ENCODE data around the gene NT5C3B.

Gene NT5C3B

DNA sequence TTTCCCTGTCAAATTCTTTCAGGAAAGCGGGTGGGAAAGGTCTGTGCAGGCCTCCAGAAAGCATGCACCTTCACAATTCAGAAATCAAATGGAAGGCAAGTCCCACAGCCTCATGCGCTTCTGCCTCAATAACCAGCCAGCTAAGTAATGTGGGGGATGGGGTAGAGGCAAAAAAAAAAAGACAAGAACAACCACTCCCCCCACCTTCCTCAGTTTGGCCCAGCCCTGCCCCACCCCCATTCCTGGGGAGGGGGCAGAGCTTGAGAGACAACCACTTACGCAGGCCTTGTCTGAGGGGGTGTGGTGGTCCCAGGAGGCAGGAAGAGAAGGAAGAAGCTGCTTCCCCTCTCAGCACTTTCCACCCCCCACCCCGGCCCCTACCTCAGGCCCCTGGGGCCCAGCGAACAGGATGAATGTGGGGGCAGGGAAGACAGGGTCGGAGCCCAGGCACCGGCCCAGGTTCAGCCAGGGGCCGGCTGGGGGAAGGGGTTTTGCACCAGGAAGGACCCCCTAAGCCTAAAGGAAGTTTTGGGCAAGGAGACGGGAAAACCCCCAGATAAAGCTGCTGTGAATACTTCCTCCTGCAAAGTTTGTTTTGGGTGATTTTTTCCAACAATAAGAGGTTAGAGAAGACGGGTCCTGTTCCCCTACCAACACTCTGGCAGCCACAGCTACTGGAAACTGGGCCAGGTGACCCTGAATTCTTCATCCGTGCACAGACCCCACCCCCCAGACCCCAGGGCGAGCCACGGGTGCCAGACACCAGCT, 50.8 kb downstream of the NT5C3B start:
- peak overlapping the region; percentile 64 for H3K4me2 ChIP-seq (ENCODE audit: low read length)
- no peaks in the 10 kb centered on the region; the same call in 1 of the 2 replicates for H3K27me3 ChIP-seq (ENCODE audit: insufficient read depth, low read length)
- H3K9me2 ChIP-seq (ENCODE audit: low read depth, low read length) = no peaks in the 10 kb centered on the region
- TF ChIP-seq, protein P1, sequence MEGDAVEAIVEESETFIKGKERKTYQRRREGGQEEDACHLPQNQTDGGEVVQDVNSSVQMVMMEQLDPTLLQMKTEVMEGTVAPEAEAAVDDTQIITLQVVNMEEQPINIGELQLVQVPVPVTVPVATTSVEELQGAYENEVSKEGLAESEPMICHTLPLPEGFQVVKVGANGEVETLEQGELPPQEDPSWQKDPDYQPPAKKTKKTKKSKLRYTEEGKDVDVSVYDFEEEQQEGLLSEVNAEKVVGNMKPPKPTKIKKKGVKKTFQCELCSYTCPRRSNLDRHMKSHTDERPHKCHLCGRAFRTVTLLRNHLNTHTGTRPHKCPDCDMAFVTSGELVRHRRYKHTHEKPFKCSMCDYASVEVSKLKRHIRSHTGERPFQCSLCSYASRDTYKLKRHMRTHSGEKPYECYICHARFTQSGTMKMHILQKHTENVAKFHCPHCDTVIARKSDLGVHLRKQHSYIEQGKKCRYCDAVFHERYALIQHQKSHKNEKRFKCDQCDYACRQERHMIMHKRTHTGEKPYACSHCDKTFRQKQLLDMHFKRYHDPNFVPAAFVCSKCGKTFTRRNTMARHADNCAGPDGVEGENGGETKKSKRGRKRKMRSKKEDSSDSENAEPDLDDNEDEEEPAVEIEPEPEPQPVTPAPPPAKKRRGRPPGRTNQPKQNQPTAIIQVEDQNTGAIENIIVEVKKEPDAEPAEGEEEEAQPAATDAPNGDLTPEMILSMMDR (IDR thresholded peaks at IDR 0.05; ENCODE audit: low read length) = no peak
- no peak for TF ChIP-seq EZH2 (IDR thresholded peaks at IDR 0.05; ENCODE audit: borderline replicate concordance, low read length)
- H2AFZ ChIP-seq (ENCODE audit: low read length) = no peak overlapping the region
- no peak overlapping the region for H3K9ac ChIP-seq (ENCODE audit: low read length)
- H3K27ac ChIP-seq (ENCODE audit: low read depth, low read length, poor library complexity, severe bottlenecking) = no peak overlapping the region
- H3K4me3 ChIP-seq (ENCODE audit: low read depth, low read length, poor library complexity, severe bottlenecking) = peak overlapping the region; percentile 58
- H3K9me3 ChIP-seq (ENCODE audit: low read length) = no peaks in the 10 kb centered on the region
- peaks cover 16% of the 10 kb centered on the region for H3K4me1 ChIP-seq (ENCODE audit: insufficient read depth, low read length, severe bottlenecking)
- no peaks in the 10 kb centered on the region for H3F3A ChIP-seq (ENCODE audit: insufficient read depth, low read length)
- no peaks in the 10 kb centered on the region for H4K20me1 ChIP-seq (ENCODE audit: insufficient read depth, low read length)
- no peaks in the 10 kb centered on the region for H3K36me3 ChIP-seq (ENCODE audit: insufficient read depth, low read length)
- H3K79me2 ChIP-seq (ENCODE audit: insufficient read depth, low read length) = no peaks in the 10 kb centered on the region

DNA sequence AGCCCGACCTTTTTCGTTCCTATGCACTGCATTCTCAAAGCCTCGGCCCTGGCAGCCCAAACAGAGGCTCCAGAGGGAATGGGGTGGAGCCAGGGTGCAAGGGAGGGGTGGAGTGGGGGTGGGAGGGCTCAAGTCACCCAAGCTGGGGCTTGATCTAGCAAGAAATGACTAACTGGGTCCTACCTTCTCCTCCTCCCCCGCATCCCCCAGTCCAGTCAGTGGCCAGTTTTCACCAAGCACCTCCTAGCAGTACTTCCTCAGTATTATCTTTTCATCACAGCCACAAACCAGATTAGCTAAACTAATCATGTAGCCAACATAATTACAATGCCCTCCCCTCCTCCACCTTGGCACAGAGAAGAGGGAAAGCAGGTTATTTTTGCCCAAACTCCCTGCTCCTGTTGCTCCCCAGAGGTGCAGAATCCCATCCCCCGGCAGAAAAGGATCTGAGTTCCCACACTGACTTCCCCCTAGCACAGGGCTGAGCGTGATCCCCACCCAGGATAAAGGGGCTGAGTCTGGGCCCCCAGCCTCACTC, 51.8 kb downstream of the NT5C3B start:
- no peaks in the 10 kb centered on the region for H3K79me2 ChIP-seq (ENCODE audit: insufficient read depth, low read length)
- H2AFZ ChIP-seq (ENCODE audit: low read length) = no peak overlapping the region
- H3K36me3 ChIP-seq (ENCODE audit: insufficient read depth, low read length) = no peaks in the 10 kb centered on the region
- H3K4me2 ChIP-seq (ENCODE audit: low read length) = no peak overlapping the region
- no peaks in the 10 kb centered on the region for H4K20me1 ChIP-seq (ENCODE audit: insufficient read depth, low read length)
- H3F3A ChIP-seq (ENCODE audit: insufficient read depth, low read length) = no peaks in the 10 kb centered on the region
- H3K27me3 ChIP-seq (ENCODE audit: insufficient read depth, low read length) = no peaks in the 10 kb centered on the region; the same call in 1 of the 2 replicates
- H3K9me3 ChIP-seq (ENCODE audit: low read length) = no peaks in the 10 kb centered on the region
- no peak overlapping the region for H3K4me3 ChIP-seq (ENCODE audit: low read depth, low read length, poor library complexity, severe bottlenecking)
- H3K27ac ChIP-seq (ENCODE audit: low read depth, low read length, poor library complexity, severe bottlenecking) = no peak overlapping the region
- no peak overlapping the region for H3K9ac ChIP-seq (ENCODE audit: low read length)
- H3K4me1 ChIP-seq (ENCODE audit: insufficient read depth, low read length, severe bottlenecking) = peaks cover 16% of the 10 kb centered on the region
- no peaks in the 10 kb centered on the region for H3K9me2 ChIP-seq (ENCODE audit: low read depth, low read length)
- no peak for TF ChIP-seq EZH2 (IDR thresholded peaks at IDR 0.05; ENCODE audit: borderline replicate concordance, low read length)
- TF ChIP-seq, protein P1 (IDR thresholded peaks at IDR 0.05; ENCODE audit: low read length) = no peak

DNA sequence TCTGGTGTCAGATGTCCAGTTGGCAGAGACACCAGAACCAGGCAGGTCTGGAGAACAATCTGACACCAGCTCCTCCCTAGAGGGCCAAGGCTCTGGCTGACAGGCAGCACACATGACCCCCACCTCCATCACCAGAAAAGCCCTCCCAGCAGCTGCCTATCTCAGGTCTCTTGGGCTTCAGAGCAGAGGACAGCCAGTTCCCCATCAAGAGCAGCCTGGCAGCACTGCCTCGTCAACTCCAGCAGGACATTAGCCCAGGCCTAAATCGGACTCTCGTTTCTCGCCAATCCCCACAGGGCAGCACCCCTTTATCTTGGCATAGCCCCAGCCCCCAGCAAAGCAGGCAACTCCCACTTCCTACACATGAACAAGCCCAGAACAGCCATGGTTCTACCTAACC, 53.9 kb downstream of the NT5C3B start:
- Histone ChIP-seq H3K9me2 (ENCODE audit: low read depth, low read length) (no peaks in the 10 kb centered on the region), H3K4me2 (ENCODE audit: low read length) (no peak overlapping the region), H3K9me3 (ENCODE audit: low read length) (no peaks in the 10 kb centered on the region), H3K36me3 (ENCODE audit: insufficient read depth, low read length) (no peaks in the 10 kb centered on the region), H3F3A (ENCODE audit: insufficient read depth, low read length) (no peaks in the 10 kb centered on the region), H3K4me1 (ENCODE audit: insufficient read depth, low read length, severe bottlenecking) (peaks cover 16% of the 10 kb centered on the region), H3K79me2 (ENCODE audit: insufficient read depth, low read length) (no peaks in the 10 kb centered on the region), H2AFZ (ENCODE audit: low read length) (no peak overlapping the region), H3K27me3 (ENCODE audit: insufficient read depth, low read length) (no peaks in the 10 kb centered on the region; the same call in 1 of the 2 replicates), H3K9ac (ENCODE audit: low read length) (no peak overlapping the region), H4K20me1 (ENCODE audit: insufficient read depth, low read length) (no peaks in the 10 kb centered on the region), H3K27ac (ENCODE audit: low read depth, low read length, poor library complexity, severe bottlenecking) (no peak overlapping the region), H3K4me3 (ENCODE audit: low read depth, low read length, poor library complexity, severe bottlenecking) (no peak overlapping the region)
- TF ChIP-seq, protein P1 (IDR thresholded peaks at IDR 0.05; ENCODE audit: low read length) = no peak
- no peak for TF ChIP-seq EZH2 (IDR thresholded peaks at IDR 0.05; ENCODE audit: borderline replicate concordance, low read length)

Measured in OCI-LY1 (cell line).